HCT116 (cell line): ENCODE results near the gene TMEM38B. TPM values are rescaled to one million over a fixed set of nuclear protein-coding genes. Genes with fewer than 3 reads are reported as not detected.

Experiments used
- ATAC-seq: fragments of 200-7000 bp; cut with Tn5 transposase; 2 replicates; pipeline ENCODE4 v1.9.1; 2020; ENCODE audit warnings: mild to moderate bottlenecking, moderate library complexity
- BruUV-seq: library from RNA; stranded (reverse); fragments of 400-500 nt; replicated peaks from 2 replicates; lab custom pipeline; 2021; lab: Mats Ljungman, UMichigan
- CTCF ChIA-PET: fragments of 300-600 bp; sonication (Branson Sonifier 250); formaldehyde crosslinking; loops from one replicate; lab custom pipeline; 2021; ENCODE audit warnings: antibody characterized with exemption; lab: Charles Lee
- POLR2A ChIA-PET: fragments of 300-600, 350-600 bp; sonication (Branson Sonifier 250); formaldehyde crosslinking; loops from one replicate; lab custom pipeline; 2021; ENCODE audit warnings: antibody characterized with exemption; lab: Charles Lee
- RAD21 ChIA-PET, 2 experiments: fragments of 300-600 bp; sonication (Branson Sonifier 250); formaldehyde crosslinking; loops; one replicate each; lab custom pipeline; 2023; ENCODE audit warnings: low total read pairs in 2 of 2; ENCODE audit not compliant: uncharacterized antibody in 2 of 2, unreplicated experiment in 2 of 2, low non-redundant PET in 1 of 2; lab: Charles Lee
- DNase-seq: peaks from one replicate; pipeline ENCODE4 v3.0.0-alpha.2; 2010; ENCODE audit warnings: low read depth, low spot score
- H2AFZ ChIP-seq: fragments of 200-600 bp; shearing (Covaris generic), sonication (generic); 2 replicates; pipeline ENCODE4 v1.6.1; 2017; ENCODE audit warnings: low read depth, mixed run types, mixed read lengths, antibody characterized with exemption, low read length; ENCODE audit not compliant: poor library complexity, severe bottlenecking
- H3K27ac ChIP-seq: 2 replicates; pipeline ENCODE4 v1.5.1; 2012; ENCODE audit warnings: low read depth, low read length
- H3K27me3 ChIP-seq: fragments of 200-600 bp; sonication (generic); 2 replicates; pipeline ENCODE4 v1.6.1; 2016; ENCODE audit warnings: mixed run types, low read length, mixed read lengths; ENCODE audit not compliant: insufficient read depth
- H3K36me3 ChIP-seq, 2 experiments: fragments of 200-500 bp in 1 of 2; fragments of 200-600 bp in 1 of 2; sonication (Bioruptor generic) in 1 of 2; sonication (generic) in 1 of 2; 2 replicates each; pipeline versions ENCODE4 v1.5.1 to v1.6.1; 2014 to 2016; ENCODE audit warnings: low read length in 2 of 2, inconsistent platforms in 1 of 2, mixed read lengths in 1 of 2, mixed run types in 1 of 2; ENCODE audit not compliant: insufficient read depth in 2 of 2, control insufficient read depth in 1 of 2
- H3K4me1 ChIP-seq, 2 experiments: fragments of 200-600 bp in 1 of 2; sonication (generic) in 1 of 2; 2 replicates each; pipeline versions ENCODE4 v1.5.1 to v1.6.1; 2012 to 2017; ENCODE audit warnings: low read length in 2 of 2, inconsistent platforms in 1 of 2, mild to moderate bottlenecking in 1 of 2, mixed read lengths in 1 of 2, mixed run types in 1 of 2, moderate library complexity in 1 of 2; ENCODE audit not compliant: insufficient read depth in 2 of 2, control insufficient read depth in 1 of 2
- H3K4me2 ChIP-seq: fragments of 200-600 bp; sonication (generic); 2 replicates; pipeline ENCODE4 v1.6.1; 2017; ENCODE audit warnings: mixed run types, low read length, mixed read lengths
- H3K4me3 ChIP-seq, 2 experiments: fragments of 200-600 bp in 1 of 2; sonication (generic) in 1 of 2; replicated peaks in 1 of 2; 2 replicates each; pipeline ENCODE4 v1.5.1; 2011 to 2016; ENCODE audit warnings: low read length in 2 of 2, control low read depth in 1 of 2, low read depth in 1 of 2, mild to moderate bottlenecking in 1 of 2, mixed read lengths in 1 of 2, mixed run types in 1 of 2
- H3K79me2 ChIP-seq: fragments of 200-600 bp; sonication (generic); 2 replicates; pipeline ENCODE4 v1.6.1; 2017; ENCODE audit warnings: mild to moderate bottlenecking, mixed run types, low read length, moderate library complexity, mixed read lengths; ENCODE audit not compliant: insufficient read depth
- H3K9ac ChIP-seq: fragments of 200-600 bp; sonication (generic); 2 replicates; pipeline ENCODE4 v1.6.1; 2016; ENCODE audit warnings: low read length, mixed read lengths
- H3K9me2 ChIP-seq: fragments of 200-600 bp; sonication (generic), shearing (Covaris generic); 2 replicates; pipeline ENCODE4 v1.6.1; 2017; ENCODE audit warnings: mixed run types, mild to moderate bottlenecking, moderate library complexity; ENCODE audit not compliant: insufficient read depth
- H3K9me3 ChIP-seq, 2 experiments: fragments of 200-500 bp in 1 of 2; fragments of 200-600 bp in 1 of 2; sonication (Bioruptor generic) in 1 of 2; sonication (generic) in 1 of 2; 2 replicates each; pipeline ENCODE4 v1.6.1; 2014 to 2017; ENCODE audit warnings: low read length in 2 of 2, mixed read lengths in 2 of 2, inconsistent platforms in 1 of 2, low read depth in 1 of 2, mild to moderate bottlenecking in 1 of 2, mixed run types in 1 of 2, moderate library complexity in 1 of 2; ENCODE audit not compliant: control insufficient read depth in 1 of 2, insufficient read depth in 1 of 2
- H4K20me1 ChIP-seq: fragments of 200-600 bp; sonication (generic), shearing (Covaris generic); 2 replicates; pipeline ENCODE4 v1.6.1; 2017; ENCODE audit warnings: mixed run types, mild to moderate bottlenecking, moderate library complexity; ENCODE audit not compliant: insufficient read depth
- CBX3 ChIP-seq: IDR thresholded peaks from 2 replicates; pipeline ENCODE4 v1.6.1; 2012; ENCODE audit warnings: low read depth
- CEBPB ChIP-seq: IDR thresholded peaks from 2 replicates; pipeline ENCODE4 v1.6.1; 2012; ENCODE audit warnings: low read depth
- EGR1 ChIP-seq: IDR thresholded peaks from 2 replicates; pipeline ENCODE4 v1.6.1; 2012; ENCODE audit warnings: low read depth
- ELF1 ChIP-seq: IDR thresholded peaks from 2 replicates; pipeline ENCODE4 v1.6.1; 2012; ENCODE audit warnings: low read depth, borderline replicate concordance
- EZH2phosphoT487 ChIP-seq: fragments of 200-600 bp; IDR thresholded peaks from 2 replicates; pipeline ENCODE4 v1.6.1; 2018; ENCODE audit warnings: antibody characterized with exemption, borderline replicate concordance
- JUND ChIP-seq: IDR thresholded peaks from 2 replicates; pipeline ENCODE4 v1.6.1; 2012
- POLR2AphosphoS5 ChIP-seq: IDR thresholded peaks from 2 replicates; pipeline ENCODE4 v1.6.1; 2011; ENCODE audit warnings: mild to moderate bottlenecking, low read depth, low read length, moderate library complexity
- SP1 ChIP-seq: IDR thresholded peaks from 2 replicates; pipeline ENCODE4 v1.6.1; 2012; ENCODE audit warnings: low read depth
- SRF ChIP-seq: IDR thresholded peaks from 2 replicates; pipeline ENCODE4 v1.6.1; 2012; ENCODE audit warnings: low read depth
- TCF7L2 ChIP-seq: IDR thresholded peaks from 2 replicates; pipeline ENCODE4 v1.7.0; 2011; ENCODE audit warnings: borderline replicate concordance, inconsistent platforms; ENCODE audit not compliant: insufficient read depth, insufficient read length; ENCODE audit errors: extremely low read depth
- YY1 ChIP-seq: IDR thresholded peaks from 2 replicates; pipeline ENCODE4 v1.6.1; 2011; ENCODE audit warnings: low read length, low read depth, moderate library complexity, mild to moderate bottlenecking; ENCODE audit not compliant: insufficient replicate concordance; ENCODE audit errors: extremely low read depth
- intact Hi-C: fragments of 100-400 bp; cut with micrococcal nuclease; formaldehyde crosslinking; loops from 2 replicates; pipeline ENCODE4 v1.10.0; 2022
- total RNA-seq: library from RNA; stranded (reverse); gene quantifications from one replicate; pipeline ENCODE4 v1.2.1, GENCODE V29; 2021; ENCODE audit not compliant: unreplicated experiment
- TF ChIP-seq, protein P1 (sequence below): IDR thresholded peaks from 2 replicates; pipeline ENCODE4 v1.6.1; 2011; ENCODE audit warnings: mild to moderate bottlenecking, low read length, moderate library complexity; ENCODE audit not compliant: insufficient replicate concordance; ENCODE audit errors: extremely low read depth
- TF ChIP-seq, protein P2 (sequence below): IDR thresholded peaks from 2 replicates; pipeline ENCODE4 v1.6.1; 2012
- TF ChIP-seq, protein P3 (sequence below), 3 experiments: fragments of 200-600 bp in 1 of 3; sonication (generic) in 1 of 3; IDR thresholded peaks in 2 of 3; conservative IDR thresholded peaks in 1 of 3; 2 replicates each; pipeline ENCODE4 v1.5.1; 2012 to 2017; ENCODE audit warnings: low read depth in 2 of 3, low read length in 2 of 3, antibody characterized with exemption in 1 of 3, borderline replicate concordance in 1 of 3, control low read depth in 1 of 3, mild to moderate bottlenecking in 1 of 3, mixed read lengths in 1 of 3, mixed run types in 1 of 3, moderate library complexity in 1 of 3; ENCODE audit not compliant: insufficient read depth in 1 of 3

Gene TMEM38B
- total RNA-seq, 1 experiment from 2014 or later, result 24.5 TPM

DNA sequence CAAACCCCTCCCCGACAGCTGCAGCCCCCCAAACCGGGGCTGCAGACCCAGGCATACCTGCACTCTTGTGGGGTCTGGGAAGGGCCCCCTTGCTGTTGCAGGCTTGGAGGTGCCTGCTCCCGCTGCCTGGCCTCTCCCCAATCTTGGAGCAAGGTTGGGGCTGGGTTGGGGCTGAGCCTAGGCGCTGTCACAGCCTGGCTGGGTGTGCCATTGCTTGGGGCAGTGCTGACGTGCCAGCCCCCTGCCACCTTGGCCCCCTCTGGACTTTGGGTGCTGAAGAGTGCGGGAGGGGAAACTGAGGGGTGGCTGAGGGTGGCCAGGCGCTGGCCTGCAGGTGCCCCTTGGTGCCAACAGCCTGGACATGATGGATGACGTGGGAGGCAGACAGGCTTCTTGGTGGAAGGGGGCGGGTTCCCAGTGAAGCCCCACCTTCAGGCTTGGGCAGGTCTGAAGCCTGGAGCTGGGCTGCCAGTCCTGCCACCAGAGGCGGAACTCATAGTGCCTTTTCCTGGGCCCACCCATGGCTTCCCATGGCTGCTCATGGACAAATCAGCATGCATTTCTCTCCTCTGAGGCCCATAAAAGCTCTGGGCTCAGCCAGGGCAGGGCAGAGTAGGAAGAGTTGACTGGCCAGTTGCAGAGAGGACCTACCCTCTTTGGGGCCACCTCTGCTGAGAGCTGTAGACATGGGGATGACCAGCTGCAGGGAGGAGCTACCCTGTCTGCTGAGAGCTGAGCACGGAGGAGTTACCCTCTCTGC is 19.1 kb downstream of the TMEM38B start:
- H3K27ac ChIP-seq, result no peak overlapping the region
- no peaks in the 10 kb centered on the region for H3K9me3 ChIP-seq
- ChIA-PET POLR2A (no interaction called here), RAD21 (no interaction called here), CTCF (no interaction called here)
- H3K9ac ChIP-seq, result no peak overlapping the region
- H4K20me1 ChIP-seq, result no peaks in the 10 kb centered on the region
- H3K27me3 ChIP-seq, result no peaks in the 10 kb centered on the region
- ATAC-seq (peak; percentile 38), DNase-seq (no peak)
- BruUV-seq, result no TSS peak
- no peaks in the 10 kb centered on the region for H3K4me1 ChIP-seq
- H3K9me2 ChIP-seq, result no peaks in the 10 kb centered on the region
- H2AFZ ChIP-seq, result no peak overlapping the region
- no peak overlapping the region for H3K4me2 ChIP-seq
- intact Hi-C loops, result no loop called here
- TF ChIP-seq CBX3 (no peak), CEBPB (no peak), YY1 (no peak)
- TF ChIP-seq, protein P1, sequence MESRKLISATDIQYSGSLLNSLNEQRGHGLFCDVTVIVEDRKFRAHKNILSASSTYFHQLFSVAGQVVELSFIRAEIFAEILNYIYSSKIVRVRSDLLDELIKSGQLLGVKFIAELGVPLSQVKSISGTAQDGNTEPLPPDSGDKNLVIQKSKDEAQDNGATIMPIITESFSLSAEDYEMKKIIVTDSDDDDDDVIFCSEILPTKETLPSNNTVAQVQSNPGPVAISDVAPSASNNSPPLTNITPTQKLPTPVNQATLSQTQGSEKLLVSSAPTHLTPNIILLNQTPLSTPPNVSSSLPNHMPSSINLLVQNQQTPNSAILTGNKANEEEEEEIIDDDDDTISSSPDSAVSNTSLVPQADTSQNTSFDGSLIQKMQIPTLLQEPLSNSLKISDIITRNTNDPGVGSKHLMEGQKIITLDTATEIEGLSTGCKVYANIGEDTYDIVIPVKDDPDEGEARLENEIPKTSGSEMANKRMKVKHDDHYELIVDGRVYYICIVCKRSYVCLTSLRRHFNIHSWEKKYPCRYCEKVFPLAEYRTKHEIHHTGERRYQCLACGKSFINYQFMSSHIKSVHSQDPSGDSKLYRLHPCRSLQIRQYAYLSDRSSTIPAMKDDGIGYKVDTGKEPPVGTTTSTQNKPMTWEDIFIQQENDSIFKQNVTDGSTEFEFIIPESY, result no peak
- 0 out of 2 replicates have a peak, but pooled peaks cover 6% of the 10 kb centered on the region for H3K79me2 ChIP-seq
- 0 out of 4 replicates have a peak, but pooled peaks cover 0 to 5% of the 10 kb centered on the region in 2 experiments for H3K36me3 ChIP-seq
- H3K4me3 ChIP-seq, result no peak overlapping the region

DNA sequence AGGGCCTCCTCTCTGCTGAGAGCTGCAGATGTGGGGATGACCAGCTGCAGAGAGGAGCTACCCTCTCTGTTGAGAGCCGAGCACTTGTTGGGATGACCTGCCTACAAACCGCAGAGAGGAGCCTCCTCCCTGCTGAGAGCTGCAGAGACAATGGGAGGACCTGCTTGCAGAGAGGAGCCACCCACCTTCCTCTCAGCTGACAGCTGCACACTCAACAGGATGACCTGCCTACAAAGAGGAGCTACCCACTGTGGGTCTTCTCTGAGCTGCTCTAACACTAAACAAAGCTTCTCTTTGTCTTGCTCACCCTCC is 19.6 kb downstream of the TMEM38B start:
- Histone ChIP-seq H3K9me3 (no peaks in the 10 kb centered on the region), H3K27ac (no peak overlapping the region), H3K9me2 (no peaks in the 10 kb centered on the region), H3K4me3 (no peak overlapping the region), H3K4me1 (no peaks in the 10 kb centered on the region), H3K27me3 (no peaks in the 10 kb centered on the region), H3K79me2 (0 out of 2 replicates have a peak, but pooled peaks cover 6% of the 10 kb centered on the region), H3K36me3 (0 out of 4 replicates have a peak, but pooled peaks cover 0 to 5% of the 10 kb centered on the region in 2 experiments), H3K4me2 (no peak overlapping the region), H2AFZ (no peak overlapping the region), H3K9ac (no peak overlapping the region), H4K20me1 (no peaks in the 10 kb centered on the region)
- CTCF ChIA-PET, result no interaction called here
- intact Hi-C loops, result no loop called here
- RAD21 ChIA-PET, result no interaction called here
- POLR2A ChIA-PET, result no interaction called here
- no peak for DNase-seq
- BruUV-seq, result no TSS peak
- no peak for ATAC-seq
- no peak for TF ChIP-seq TCF7L2
- TF ChIP-seq POLR2AphosphoS5, result no peak
- no peak for TF ChIP-seq JUND
- no peak for TF ChIP-seq CBX3
- TF ChIP-seq SRF, result no peak
- TF ChIP-seq ELF1, result no peak
- TF ChIP-seq EGR1, result no peak
- TF ChIP-seq, protein P2, sequence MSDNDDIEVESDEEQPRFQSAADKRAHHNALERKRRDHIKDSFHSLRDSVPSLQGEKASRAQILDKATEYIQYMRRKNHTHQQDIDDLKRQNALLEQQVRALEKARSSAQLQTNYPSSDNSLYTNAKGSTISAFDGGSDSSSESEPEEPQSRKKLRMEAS, result no peak
- TF ChIP-seq EZH2phosphoT487, result no peak
- TF ChIP-seq, protein P3, sequence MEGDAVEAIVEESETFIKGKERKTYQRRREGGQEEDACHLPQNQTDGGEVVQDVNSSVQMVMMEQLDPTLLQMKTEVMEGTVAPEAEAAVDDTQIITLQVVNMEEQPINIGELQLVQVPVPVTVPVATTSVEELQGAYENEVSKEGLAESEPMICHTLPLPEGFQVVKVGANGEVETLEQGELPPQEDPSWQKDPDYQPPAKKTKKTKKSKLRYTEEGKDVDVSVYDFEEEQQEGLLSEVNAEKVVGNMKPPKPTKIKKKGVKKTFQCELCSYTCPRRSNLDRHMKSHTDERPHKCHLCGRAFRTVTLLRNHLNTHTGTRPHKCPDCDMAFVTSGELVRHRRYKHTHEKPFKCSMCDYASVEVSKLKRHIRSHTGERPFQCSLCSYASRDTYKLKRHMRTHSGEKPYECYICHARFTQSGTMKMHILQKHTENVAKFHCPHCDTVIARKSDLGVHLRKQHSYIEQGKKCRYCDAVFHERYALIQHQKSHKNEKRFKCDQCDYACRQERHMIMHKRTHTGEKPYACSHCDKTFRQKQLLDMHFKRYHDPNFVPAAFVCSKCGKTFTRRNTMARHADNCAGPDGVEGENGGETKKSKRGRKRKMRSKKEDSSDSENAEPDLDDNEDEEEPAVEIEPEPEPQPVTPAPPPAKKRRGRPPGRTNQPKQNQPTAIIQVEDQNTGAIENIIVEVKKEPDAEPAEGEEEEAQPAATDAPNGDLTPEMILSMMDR (IDR thresholded peaks at IDR 0.05 in 2 of 3, conservative IDR thresholded peaks at IDR 0.05 in 1 of 3; ENCODE audit: borderline replicate concordance in 1 of 3, insufficient read depth in 1 of 3, low read depth in 2 of 3, low read length in 2 of 3), result no peak
- no peak for TF ChIP-seq SP1
